GM18870 (cell line): ENCODE data around the gene POLD1.
A peak's percentile ranks its signal among the peaks of the same experiment; 100 is the strongest.

Source experiments
- ATAC-seq: cut with Tn5 transposase; IDR thresholded peaks from one replicate; pipeline ENCODE4 v1.9.1; 2021; ENCODE audit warnings: moderate library complexity; ENCODE audit not compliant: unreplicated experiment

The POLD1 gene

GRCh38 chr19:50417111-50418081, 33.2 kb downstream of the POLD1 start:
- no peak for ATAC-seq

- no peak for ATAC-seq
Observed at GRCh38 chr19:50418176-50419021, 34.3 kb downstream of the POLD1 start, which contains the start of gene SPIB. Gene SPIB, plus strand, starts transcription at chr19:50418938. Its CDS starts 25 bp downstream, at chr19:50418963.

- no peak for ATAC-seq
Observed at GRCh38 chr19:50419022-50419579, 35.0 kb downstream of the POLD1 start.

GRCh38 chr19:50419580-50420035, 35.5 kb downstream of the POLD1 start:
- ATAC-seq, result no peak

- no peak for ATAC-seq
Observed at GRCh38 chr19:50420127-50420526, 36.0 kb downstream of the POLD1 start.

- no peak for ATAC-seq
Observed at GRCh38 chr19:50420808-50421207, 36.7 kb downstream of the POLD1 start.

- ATAC-seq, result no peak
Observed at GRCh38 chr19:50422397-50423278, 38.5 kb downstream of the POLD1 start.

GRCh38 chr19:50423279-50424113, 39.3 kb downstream of the POLD1 start:
- no peak for ATAC-seq

- ATAC-seq, result no peak
Observed at GRCh38 chr19:50425581-50425980, 41.4 kb downstream of the POLD1 start.

- ATAC-seq, result no peak
Observed at GRCh38 chr19:50427318-50427925, 43.3 kb downstream of the POLD1 start.

- no peak for ATAC-seq
Observed at GRCh38 chr19:50427997-50428425, 43.9 kb downstream of the POLD1 start.

- ATAC-seq, result no peak
Observed at GRCh38 chr19:50428772-50429463, 44.8 kb downstream of the POLD1 start.

- ATAC-seq, result no peak
Observed at GRCh38 chr19:50430888-50431342, 46.8 kb downstream of the POLD1 start.

GRCh38 chr19:50431343-50432220, 47.4 kb downstream of the POLD1 start:
- ATAC-seq, result peak; percentile 57

- ATAC-seq, result no peak
Observed at GRCh38 chr19:50432221-50433028, 48.3 kb downstream of the POLD1 start, which contains the start of gene MYBPC2. Gene MYBPC2, plus strand, starts transcription at chr19:50432892. Its CDS starts 62 bp downstream, at chr19:50432954.
